HG02763 (cell line): Measurements from ENCODE around the gene LRRK1.

Experiments used
- ATAC-seq: cut with Tn5 transposase; IDR thresholded peaks from one replicate; pipeline ENCODE4 v1.9.1; 2021; ENCODE audit warnings: mild to moderate bottlenecking, moderate library complexity; ENCODE audit not compliant: unreplicated experiment

The LRRK1 gene

GRCh38 chr15:101107101-101107500 is 187.9 kb downstream of the LRRK1 start:
- no peak for ATAC-seq

DNA sequence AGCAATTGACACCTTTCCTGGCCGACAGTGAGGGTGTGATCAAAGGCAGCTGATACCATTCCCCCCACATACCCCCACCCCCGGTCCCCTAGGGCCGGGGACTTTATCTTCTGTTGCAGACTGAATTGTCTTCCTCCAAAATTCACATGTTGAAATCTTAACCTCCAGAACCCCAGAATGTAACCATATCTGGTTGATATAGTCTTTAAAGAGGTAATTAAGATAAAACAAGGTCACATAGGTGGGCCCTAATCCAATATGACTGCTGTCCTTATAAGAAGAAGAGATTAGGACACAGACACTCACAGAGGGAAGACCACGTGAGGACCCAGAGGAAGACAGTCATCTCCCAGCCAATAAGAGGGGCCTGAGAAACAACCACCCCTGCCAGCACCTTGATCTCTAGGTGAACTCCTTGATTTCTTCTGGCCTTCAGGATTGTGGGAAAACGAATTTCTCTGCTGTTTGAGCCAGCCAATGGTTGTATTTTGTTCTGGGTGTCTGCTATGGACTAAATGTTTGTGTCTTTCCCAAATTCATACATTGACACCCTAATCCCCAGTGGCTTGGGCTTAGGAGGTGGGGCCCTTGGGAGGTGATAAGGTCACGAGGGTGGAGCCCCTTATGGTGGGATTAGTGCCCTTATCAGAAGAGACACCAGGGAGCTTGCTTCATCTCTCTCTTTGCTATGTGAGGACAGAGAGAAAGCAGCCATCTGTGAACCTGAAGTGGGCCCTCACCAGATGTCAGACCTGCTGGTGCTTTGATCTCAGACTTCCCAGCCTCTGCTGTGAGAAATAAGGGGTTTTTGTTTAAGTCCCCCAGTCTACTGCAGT is 188.7 kb downstream of the LRRK1 start:
- no peak for ATAC-seq

- no peak for ATAC-seq
Measured at GRCh38 chr15:101108461-101108775, 189.3 kb downstream of the LRRK1 start.

DNA sequence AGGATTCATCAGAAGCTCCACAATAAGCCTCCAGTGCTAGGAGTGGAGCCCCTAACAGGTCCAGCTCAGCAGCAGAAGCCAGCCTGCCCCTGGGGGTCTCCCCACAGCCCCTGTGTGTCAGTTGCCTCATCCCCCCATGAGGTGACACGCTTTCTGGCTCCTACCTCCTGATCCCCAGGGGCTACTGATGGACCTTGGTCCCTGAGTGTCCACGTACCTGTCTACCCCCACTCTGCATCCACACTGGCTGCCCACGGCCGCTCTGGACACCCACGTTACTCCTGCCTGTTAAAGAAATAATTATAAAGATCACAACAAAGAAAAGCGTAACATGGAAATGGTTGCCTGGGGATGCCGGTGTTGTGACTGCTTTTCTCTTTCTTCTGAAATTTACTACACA is 189.6 kb downstream of the LRRK1 start:
- ATAC-seq = no peak

DNA sequence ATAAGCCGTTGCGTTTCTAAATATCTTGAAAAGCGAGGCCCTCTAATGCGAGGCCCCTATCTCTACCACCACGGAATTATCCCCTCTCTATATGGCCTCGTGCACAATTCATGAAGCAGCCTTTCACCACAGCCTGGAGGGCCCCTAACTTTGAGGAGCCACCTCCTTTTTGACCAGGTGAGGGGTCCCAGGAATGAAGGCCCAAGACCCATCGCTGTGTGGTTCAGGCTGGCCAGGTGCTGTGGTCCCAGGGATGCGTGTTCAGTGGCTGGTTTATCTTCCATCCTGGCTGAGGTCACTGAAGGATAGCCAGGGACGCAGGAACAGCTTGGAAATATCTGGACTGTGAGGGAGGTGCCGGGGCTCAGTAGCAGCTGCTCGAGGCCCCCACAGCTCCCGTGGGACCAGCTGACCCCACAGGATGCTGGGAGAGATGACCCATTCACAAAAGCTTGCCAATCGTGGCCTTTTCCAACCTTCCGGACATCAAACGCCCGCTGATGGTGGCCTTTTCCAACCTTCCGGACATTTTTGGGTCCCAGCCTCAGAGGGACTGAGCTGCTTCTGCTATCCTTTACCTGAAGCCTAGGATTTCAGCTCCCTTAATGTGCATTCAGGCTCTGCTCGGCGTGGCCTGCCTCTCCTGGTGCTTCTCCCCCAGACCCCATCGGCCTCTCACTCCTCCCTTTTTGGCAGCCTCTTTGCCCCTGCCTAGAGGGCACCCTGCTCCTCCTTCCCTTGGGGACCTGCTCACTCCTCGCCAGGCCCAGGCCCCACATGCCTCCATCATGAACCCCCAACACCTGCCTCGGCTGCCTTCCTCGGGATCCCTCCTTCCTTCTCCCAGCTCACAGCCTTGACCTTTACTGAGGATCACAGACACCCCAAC is 191.8 kb downstream of the LRRK1 start:
- no peak for ATAC-seq

DNA sequence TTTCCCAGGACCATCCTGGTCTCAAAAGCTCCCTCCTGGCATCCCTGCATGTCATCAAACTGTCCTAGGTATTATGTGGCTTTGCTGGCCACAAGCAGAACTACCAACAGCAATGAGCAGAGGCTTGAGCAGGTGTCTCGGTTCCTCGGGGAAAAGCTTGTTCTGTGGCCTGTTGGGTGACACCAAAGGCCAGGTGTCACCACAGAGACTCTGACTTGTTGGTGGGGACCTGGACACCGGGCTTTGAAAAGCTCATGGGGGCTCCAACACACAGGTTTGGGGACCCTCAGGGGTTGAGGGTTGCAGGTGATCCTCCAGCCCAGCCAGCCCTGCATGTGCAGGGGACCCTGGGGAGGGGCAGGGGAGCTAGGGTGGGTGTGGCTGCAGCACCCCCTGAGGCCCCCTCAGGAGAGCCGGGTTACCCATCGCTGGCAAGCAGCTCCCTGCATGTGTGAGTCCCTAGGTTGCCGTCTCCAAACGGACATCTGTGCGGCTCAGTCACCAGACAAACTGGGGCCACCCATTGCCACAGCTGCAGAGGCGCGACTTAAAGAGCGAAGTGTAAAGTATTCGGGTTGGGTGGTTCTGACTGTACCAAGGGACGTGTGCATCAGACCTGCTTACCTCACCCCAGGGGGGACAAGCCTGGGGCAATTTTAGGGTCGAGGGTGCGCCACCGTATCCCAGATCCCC is 192.6 kb downstream of the LRRK1 start:
- no peak for ATAC-seq

DNA sequence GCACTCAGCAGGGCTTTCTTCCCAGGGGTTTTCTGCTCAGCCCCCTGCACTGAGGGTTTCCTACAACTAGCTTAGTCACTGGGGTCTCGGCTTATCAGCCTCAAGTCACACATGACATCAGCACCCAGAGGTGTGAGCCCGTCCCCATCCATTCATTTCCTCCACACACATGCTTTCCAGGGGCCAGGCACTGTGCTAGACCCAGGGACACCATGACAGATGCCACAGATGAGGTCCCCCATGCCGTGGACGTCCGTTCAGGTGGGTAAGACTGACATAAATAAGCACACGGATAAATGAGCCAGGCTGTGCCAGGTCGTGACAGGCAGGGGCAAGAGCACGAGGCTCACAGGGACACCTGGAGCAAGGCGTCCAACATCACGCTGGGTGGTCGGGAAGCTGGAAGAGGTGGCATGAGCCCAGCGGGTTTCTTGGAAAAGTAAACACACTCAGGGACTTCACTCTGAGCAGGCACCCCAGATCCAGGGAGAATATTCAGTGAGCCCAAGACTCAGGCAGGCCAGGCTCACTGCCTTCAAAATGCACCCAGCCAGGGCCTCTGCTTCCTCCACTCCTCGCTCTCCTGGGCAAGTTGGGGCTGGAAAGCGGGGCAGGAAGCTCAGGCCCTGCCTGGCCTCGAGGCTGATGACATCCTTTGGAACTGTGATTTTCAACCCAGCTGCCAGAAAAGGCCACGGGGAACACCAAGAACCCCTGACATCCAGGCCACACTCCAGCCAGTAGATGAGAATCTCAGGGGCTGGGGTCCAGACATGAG is 193.4 kb downstream of the LRRK1 start:
- no peak for ATAC-seq

GRCh38 chr15:101113114-101114005 is 194.2 kb downstream of the LRRK1 start:
- no peak for ATAC-seq

DNA sequence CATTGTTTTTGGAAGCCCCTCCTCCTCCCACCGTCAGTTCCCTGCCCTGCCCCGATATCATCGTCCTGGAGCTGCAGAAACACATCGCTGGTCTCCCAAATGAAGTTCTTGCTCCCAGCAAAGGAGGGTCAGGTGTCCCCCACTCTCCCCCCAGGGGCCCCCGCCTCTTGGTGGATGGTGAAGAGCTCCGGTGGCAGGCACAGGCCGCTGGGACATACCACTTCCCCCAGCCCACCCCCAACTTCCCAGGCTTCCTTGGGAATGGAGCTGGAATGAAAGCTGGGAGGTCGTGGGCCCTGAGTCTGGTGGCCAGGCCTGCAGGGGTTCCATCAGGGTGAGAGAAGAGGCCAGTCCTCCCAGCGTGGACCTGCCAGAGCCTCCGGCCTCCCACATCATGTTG is 195.0 kb downstream of the LRRK1 start:
- ATAC-seq = no peak

GRCh38 chr15:101114610-101115009 is 195.5 kb downstream of the LRRK1 start:
- no peak for ATAC-seq

GRCh38 chr15:101115393-101115785 is 196.2 kb downstream of the LRRK1 start:
- no peak for ATAC-seq

- no peak for ATAC-seq
Measured at GRCh38 chr15:101115786-101116680, 196.9 kb downstream of the LRRK1 start.

DNA sequence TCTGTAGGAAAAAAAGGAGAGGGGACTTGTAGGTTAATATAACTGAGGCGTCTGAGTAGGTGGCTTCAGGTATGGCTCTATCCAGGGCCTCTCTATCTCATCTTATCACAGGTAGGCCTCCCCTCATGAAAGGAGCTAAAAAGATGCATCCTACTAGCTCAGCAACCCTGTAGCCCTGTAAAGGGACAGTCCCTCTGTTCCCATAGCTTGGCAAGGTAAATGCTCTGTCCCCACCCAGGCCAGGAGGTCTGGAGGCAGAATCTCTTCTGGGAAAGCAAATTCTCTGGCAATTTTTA is 197.5 kb downstream of the LRRK1 start:
- ATAC-seq = no peak

DNA sequence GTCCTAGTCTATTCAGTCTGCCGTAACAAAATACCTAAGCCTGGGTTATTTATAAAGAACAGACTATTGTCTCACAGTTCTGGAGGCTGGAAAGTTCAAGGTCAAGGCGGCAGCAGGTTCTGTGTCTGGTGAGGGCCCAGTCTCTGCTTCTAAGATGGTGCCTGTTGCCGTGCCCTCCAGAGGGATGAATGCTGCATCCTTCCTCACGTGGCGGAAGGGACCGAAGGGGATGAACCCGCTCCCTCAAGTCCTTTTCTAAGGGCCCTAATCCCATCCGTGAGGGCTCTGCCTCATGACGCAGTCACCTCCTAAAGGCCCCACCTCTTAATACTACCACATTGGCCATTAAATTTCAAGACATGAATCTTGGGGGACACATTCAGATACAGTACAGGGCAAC is 199.0 kb downstream of the LRRK1 start:
- ATAC-seq = no peak

GRCh38 chr15:101118615-101119014 is 199.5 kb downstream of the LRRK1 start:
- ATAC-seq = no peak

GRCh38 chr15:101119181-101119580 is 200.0 kb downstream of the LRRK1 start:
- ATAC-seq = no peak
